Erythroblast (primary cell): ENCODE results near the gene PRSS12.

ENCODE experiments used
- GATA1 ChIP-seq: IDR thresholded peaks from 2 replicates; pipeline ENCODE4 v1.6.1; 2011; ENCODE audit warnings: low read depth, mild to moderate bottlenecking, control low read depth, low read length, moderate library complexity
- POLR2A ChIP-seq: IDR thresholded peaks from 2 replicates; pipeline ENCODE4 v1.6.1; 2011; ENCODE audit warnings: mild to moderate bottlenecking, low read length

- TF ChIP-seq POLR2A, result no peak
- no peak for TF ChIP-seq GATA1
Measured at GRCh38 chr4:118346495-118346894, 6.3 kb downstream of the PRSS12 start.
